ENCODE measurements around the gene MFSD11.
"Not testable (repeated sequence)": the region's sequence is repeated elsewhere in the genome, so short reads cannot be mapped to it uniquely, and the experiment has no call there.

MFSD11 gene

DNA sequence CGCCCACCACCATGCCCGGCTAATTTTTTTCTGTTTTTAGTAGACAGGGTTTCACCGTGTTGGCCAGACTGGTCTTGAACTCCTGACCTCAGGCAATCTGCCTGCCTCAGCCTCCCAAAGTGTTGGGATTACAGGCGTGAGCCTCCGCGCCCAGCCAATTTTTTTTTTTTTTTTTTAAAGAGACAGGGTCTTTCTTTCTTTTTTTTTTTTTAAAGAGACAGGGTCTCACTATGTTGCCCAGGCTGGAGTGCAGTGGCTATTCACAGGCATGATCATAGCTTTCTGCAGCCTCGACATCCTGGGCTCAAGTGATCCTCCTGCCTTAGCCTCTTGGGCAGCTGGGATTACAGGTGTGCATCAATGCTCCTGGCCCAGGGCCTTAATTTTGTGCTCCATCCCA lies 25.6 kb upstream of the MFSD11 start:
- not testable (repeated sequence) for H3K4me2 ChIP-seq (ENCODE audit: insufficient read depth, low read length, poor library complexity, severe bottlenecking); H3K18ac ChIP-seq (ENCODE audit: low read length); H3K9ac ChIP-seq (ENCODE audit: low read depth, low read length, poor library complexity); H2BK5ac ChIP-seq (ENCODE audit: low read length); H3K4ac ChIP-seq (ENCODE audit: low read length); H2BK120ac ChIP-seq (ENCODE audit: low read depth, low read length); H2AFZ ChIP-seq (ENCODE audit: low read length); H2AK5ac ChIP-seq (ENCODE audit: low read depth, low read length); H2BK12ac ChIP-seq (ENCODE audit: low read length); DNase-seq (ENCODE audit: low spot score); H3K27me3 ChIP-seq (ENCODE audit: control insufficient read depth in 3 of 3, insufficient read depth in 3 of 3, low read depth in 1 of 3, low read length in 3 of 3); H2BK15ac ChIP-seq (ENCODE audit: low read length); H3K79me1 ChIP-seq (ENCODE audit: low read depth, low read length); H3K9me3 ChIP-seq (replicated peaks in 1 of 2; ENCODE audit: control insufficient read depth in 2 of 2, insufficient read depth in 1 of 2, low read depth in 1 of 2, low read length in 2 of 2); H3K23ac ChIP-seq (ENCODE audit: low read depth, low read length, poor library complexity); H4K8ac ChIP-seq (ENCODE audit: low read depth, low read length); H4K91ac ChIP-seq (ENCODE audit: low read depth, low read length, poor library complexity); H3K27ac ChIP-seq (replicated peaks; ENCODE audit: low read length); H3K14ac ChIP-seq (ENCODE audit: low read length); H3K4me3 ChIP-seq (ENCODE audit: low read length in 2 of 2)
- no CpG with 5 or more reads among the region's 7 CpGs for WGBS, 2 donors (ENCODE audit: extremely low coverage in 2 of 2, insufficient read length in 2 of 2, insufficient replicate concordance in 1 of 2)
- Histone ChIP-seq H3K36me3 (replicated peaks in 1 of 2; ENCODE audit: control insufficient read depth in 2 of 2, insufficient read depth in 2 of 2, low read length in 2 of 2) (peaks cover 12 to 33% of the 10 kb centered on the region in 2 donors), H3K4me1 (ENCODE audit: control insufficient read depth in 2 of 2, insufficient read depth in 1 of 2, low read depth in 1 of 2, low read length in 2 of 2) (peaks cover 25% of the 10 kb centered on the region in 2 donors)

DNA sequence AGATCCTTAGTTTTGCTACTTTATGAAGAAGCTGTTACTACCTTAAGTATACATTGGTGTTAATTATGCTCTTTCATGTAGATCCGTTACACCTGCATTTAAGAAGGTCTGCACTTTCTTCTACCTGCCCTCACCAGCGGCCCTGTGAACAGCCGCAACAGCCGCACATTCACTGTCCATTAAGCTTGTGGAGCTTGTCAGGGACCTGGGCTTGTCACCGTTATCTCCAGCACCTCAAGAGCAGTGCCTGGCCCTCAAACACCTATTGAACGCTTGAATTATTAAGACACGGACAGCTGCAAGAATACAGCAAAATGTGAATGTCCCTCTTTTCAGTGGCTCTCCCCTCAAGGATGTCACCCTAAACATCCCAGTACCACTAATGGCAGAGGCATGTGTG lies 24.2 kb upstream of the MFSD11 start:
- H3K23ac ChIP-seq (ENCODE audit: low read depth, low read length, poor library complexity) = no peak overlapping the region

DNA sequence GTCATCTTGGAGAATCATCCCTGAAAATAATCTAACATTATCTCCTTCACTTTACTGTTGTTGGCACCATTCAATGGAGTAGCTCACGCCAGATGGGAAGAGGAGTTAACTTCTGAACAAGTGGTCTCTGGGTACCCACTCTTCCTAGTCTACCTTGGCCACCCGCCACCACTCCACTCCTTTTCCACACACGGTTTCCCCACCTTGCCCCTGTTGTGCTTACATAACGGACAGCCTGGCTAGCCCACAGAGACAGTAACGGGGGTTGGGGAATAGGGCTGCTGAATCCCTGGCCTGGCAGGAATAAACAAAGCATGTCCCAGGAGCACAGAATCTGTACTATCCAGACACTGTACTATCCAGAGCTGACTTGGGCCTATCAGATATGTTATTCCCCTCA lies 23.6 kb upstream of the MFSD11 start:
- Histone ChIP-seq H3K36me3 (replicated peaks in 1 of 2; ENCODE audit: control insufficient read depth in 2 of 2, insufficient read depth in 2 of 2, low read length in 2 of 2) (peaks cover 24 to 54% of the 10 kb centered on the region in 2 donors), H4K91ac (ENCODE audit: low read depth, low read length, poor library complexity) (no peak overlapping the region), H3K4me1 (ENCODE audit: control insufficient read depth in 2 of 2, insufficient read depth in 1 of 2, low read depth in 1 of 2, low read length in 2 of 2) (peaks cover 10 to 11% of the 10 kb centered on the region in 2 donors), H2BK5ac (ENCODE audit: low read length) (no peak overlapping the region), H2BK12ac (ENCODE audit: low read length) (no peak overlapping the region), H3K4me3 (ENCODE audit: low read length in 2 of 2) (no peak overlapping the region), H3K27ac (replicated peaks; ENCODE audit: low read length) (no peak overlapping the region), H3K4ac (ENCODE audit: low read length) (no peak overlapping the region), H3K9ac (ENCODE audit: low read depth, low read length, poor library complexity) (no peak overlapping the region), H2BK120ac (ENCODE audit: low read depth, low read length) (no peak overlapping the region), H3K23ac (ENCODE audit: low read depth, low read length, poor library complexity) (no peak overlapping the region), H3K4me2 (ENCODE audit: insufficient read depth, low read length, poor library complexity, severe bottlenecking) (no peak overlapping the region), H2AK5ac (ENCODE audit: low read depth, low read length) (no peak overlapping the region), H4K8ac (ENCODE audit: low read depth, low read length) (no peak overlapping the region), H2BK15ac (ENCODE audit: low read length) (no peak overlapping the region), H3K14ac (ENCODE audit: low read length) (no peak overlapping the region), H3K9me3 (replicated peaks in 1 of 2; ENCODE audit: control insufficient read depth in 2 of 2, insufficient read depth in 1 of 2, low read depth in 1 of 2, low read length in 2 of 2) (no peaks in the 10 kb centered on the region), H2AFZ (ENCODE audit: low read length) (no peak overlapping the region), H3K79me1 (ENCODE audit: low read depth, low read length) (peaks cover 4% of the 10 kb centered on the region), H3K18ac (ENCODE audit: low read length) (no peak overlapping the region), H3K27me3 (ENCODE audit: control insufficient read depth in 3 of 3, insufficient read depth in 3 of 3, low read depth in 1 of 3, low read length in 3 of 3) (no peaks in the 10 kb centered on the region)
- DNase-seq (ENCODE audit: low spot score) = no peak
- WGBS, 2 donors (ENCODE audit: extremely low coverage in 2 of 2, insufficient read length in 2 of 2, insufficient replicate concordance in 1 of 2) = no CpG with 5 or more reads among the region's 5 CpGs

More for the DNA sequence above, 24.2 kb upstream of the MFSD11 start:
- Histone ChIP-seq H3K9me3 (replicated peaks in 1 of 2; ENCODE audit: control insufficient read depth in 2 of 2, insufficient read depth in 1 of 2, low read depth in 1 of 2, low read length in 2 of 2) (no peaks in the 10 kb centered on the region), H2AK5ac (ENCODE audit: low read depth, low read length) (no peak overlapping the region), H3K4me3 (ENCODE audit: low read length in 2 of 2) (no peak overlapping the region), H2AFZ (ENCODE audit: low read length) (no peak overlapping the region), H3K4me1 (ENCODE audit: control insufficient read depth in 2 of 2, insufficient read depth in 1 of 2, low read depth in 1 of 2, low read length in 2 of 2) (peaks cover 15% of the 10 kb centered on the region in 2 donors), H3K4me2 (ENCODE audit: insufficient read depth, low read length, poor library complexity, severe bottlenecking) (no peak overlapping the region), H2BK15ac (ENCODE audit: low read length) (no peak overlapping the region), H3K27ac (replicated peaks; ENCODE audit: low read length) (no peak overlapping the region), H4K91ac (ENCODE audit: low read depth, low read length, poor library complexity) (no peak overlapping the region), H2BK5ac (ENCODE audit: low read length) (no peak overlapping the region), H2BK120ac (ENCODE audit: low read depth, low read length) (no peak overlapping the region), H2BK12ac (ENCODE audit: low read length) (no peak overlapping the region), H4K8ac (ENCODE audit: low read depth, low read length) (no peak overlapping the region), H3K27me3 (ENCODE audit: control insufficient read depth in 3 of 3, insufficient read depth in 3 of 3, low read depth in 1 of 3, low read length in 3 of 3) (no peaks in the 10 kb centered on the region), H3K14ac (ENCODE audit: low read length) (no peak overlapping the region), H3K18ac (ENCODE audit: low read length) (no peak overlapping the region), H3K79me1 (ENCODE audit: low read depth, low read length) (peaks cover 4% of the 10 kb centered on the region), H3K9ac (ENCODE audit: low read depth, low read length, poor library complexity) (no peak overlapping the region), H3K4ac (ENCODE audit: low read length) (no peak overlapping the region), H3K36me3 (replicated peaks in 1 of 2; ENCODE audit: control insufficient read depth in 2 of 2, insufficient read depth in 2 of 2, low read length in 2 of 2) (peaks cover 22 to 48% of the 10 kb centered on the region in 2 donors)
- DNase-seq (ENCODE audit: low spot score) = no peak
- no CpG with 5 or more reads among the region's 7 CpGs for WGBS, 2 donors (ENCODE audit: extremely low coverage in 2 of 2, insufficient read length in 2 of 2, insufficient replicate concordance in 1 of 2)

DNA sequence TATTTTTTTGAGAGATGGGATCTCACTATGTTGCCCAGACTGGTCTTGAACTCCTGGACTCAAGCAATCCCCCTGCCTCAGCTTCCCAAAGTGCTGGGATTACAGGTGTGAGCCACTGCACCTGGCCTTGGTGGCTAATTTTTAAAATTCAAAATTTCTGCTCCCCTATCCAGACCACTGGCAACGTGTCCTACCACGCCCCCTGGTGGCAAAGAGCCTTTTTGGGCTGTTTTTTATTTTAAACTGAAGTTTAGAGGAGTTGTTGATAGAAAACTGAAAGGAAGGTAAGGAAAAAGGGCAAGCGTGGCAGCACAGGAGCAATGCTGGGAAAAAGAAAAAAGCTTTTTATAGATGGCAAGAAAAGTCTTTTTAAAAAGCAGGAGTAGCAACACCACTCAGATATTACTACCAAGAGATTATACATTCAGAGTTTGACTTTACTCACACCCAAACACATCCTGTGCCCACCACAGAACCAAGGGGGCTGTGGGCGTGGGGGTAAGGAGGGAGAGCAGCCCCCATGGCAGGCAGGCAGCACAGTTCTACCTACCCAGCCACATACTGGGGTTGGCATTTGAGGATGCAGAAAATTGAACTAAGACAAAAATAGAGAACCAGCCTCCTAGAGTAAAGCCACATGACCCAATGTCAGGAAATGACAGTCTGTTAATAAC lies 23.0 kb upstream of the MFSD11 start:
- H2BK5ac ChIP-seq (ENCODE audit: low read length) = no peak overlapping the region
- peaks cover under 1% of the 10 kb centered on the region for H3K79me1 ChIP-seq (ENCODE audit: low read depth, low read length)
- H3K27ac ChIP-seq (replicated peaks; ENCODE audit: low read length) = no peak overlapping the region
- no peak overlapping the region for H3K14ac ChIP-seq (ENCODE audit: low read length)
- H3K4ac ChIP-seq (ENCODE audit: low read length) = no peak overlapping the region
- WGBS, 2 donors (ENCODE audit: extremely low coverage in 2 of 2, insufficient read length in 2 of 2, insufficient replicate concordance in 1 of 2) = no CpG with 5 or more reads among the region's 4 CpGs
- no peak overlapping the region for H2BK120ac ChIP-seq (ENCODE audit: low read depth, low read length)
- H2BK15ac ChIP-seq (ENCODE audit: low read length) = no peak overlapping the region
- H3K36me3 ChIP-seq (replicated peaks in 1 of 2; ENCODE audit: control insufficient read depth in 2 of 2, insufficient read depth in 2 of 2, low read length in 2 of 2) = peaks cover 28 to 60% of the 10 kb centered on the region in 2 donors
- H3K4me3 ChIP-seq (ENCODE audit: low read length in 2 of 2) = no peak overlapping the region
- peaks cover 5 to 6% of the 10 kb centered on the region in 2 donors for H3K4me1 ChIP-seq (ENCODE audit: control insufficient read depth in 2 of 2, insufficient read depth in 1 of 2, low read depth in 1 of 2, low read length in 2 of 2)
- H2BK12ac ChIP-seq (ENCODE audit: low read length) = no peak overlapping the region
- H3K18ac ChIP-seq (ENCODE audit: low read length) = no peak overlapping the region
- H3K9me3 ChIP-seq (replicated peaks in 1 of 2; ENCODE audit: control insufficient read depth in 2 of 2, insufficient read depth in 1 of 2, low read depth in 1 of 2, low read length in 2 of 2) = no peaks in the 10 kb centered on the region
- H2AFZ ChIP-seq (ENCODE audit: low read length) = no peak overlapping the region
- H3K27me3 ChIP-seq (ENCODE audit: control insufficient read depth in 3 of 3, insufficient read depth in 3 of 3, low read depth in 1 of 3, low read length in 3 of 3) = no peaks in the 10 kb centered on the region
- H3K4me2 ChIP-seq (ENCODE audit: insufficient read depth, low read length, poor library complexity, severe bottlenecking) = no peak overlapping the region
- no peak overlapping the region for H3K23ac ChIP-seq (ENCODE audit: low read depth, low read length, poor library complexity)
- H3K9ac ChIP-seq (ENCODE audit: low read depth, low read length, poor library complexity) = no peak overlapping the region
- H2AK5ac ChIP-seq (ENCODE audit: low read depth, low read length) = no peak overlapping the region
- DNase-seq (ENCODE audit: low spot score) = no peak
- H4K91ac ChIP-seq (ENCODE audit: low read depth, low read length, poor library complexity) = no peak overlapping the region
- no peak overlapping the region for H4K8ac ChIP-seq (ENCODE audit: low read depth, low read length)
